HG03064 (cell line): ENCODE results near the gene OR10G7.

Experiments
- ATAC-seq: cut with Tn5 transposase; IDR thresholded peaks from one replicate; pipeline ENCODE4 v1.9.1; 2021; ENCODE audit warnings: low read depth; ENCODE audit not compliant: unreplicated experiment

Gene OR10G7

GRCh38 chr11:124041254-124041653 lies at the start of gene OR10G7:
TSS of gene OR10G7 (minus strand) at chr11:124041325. CDS start at chr11:124039001, 2,324 bp downstream.
- ATAC-seq: no peak

GRCh38 chr11:124085997-124086846 lies 45.1 kb upstream of the OR10G7 start:
- ATAC-seq: no peak

- ATAC-seq: no peak
These were observed 44.5 kb upstream of the OR10G7 start for GRCh38 chr11:124085583-124085982.

GRCh38 chr11:124082371-124082770 lies 41.2 kb upstream of the OR10G7 start:
- no peak for ATAC-seq

- ATAC-seq: no peak
These were observed 40.4 kb upstream of the OR10G7 start for GRCh38 chr11:124081483-124081882.

- no peak for ATAC-seq
These were observed 39.3 kb upstream of the OR10G7 start for GRCh38 chr11:124080327-124081001.

- ATAC-seq: no peak
These were observed 38.7 kb upstream of the OR10G7 start for GRCh38 chr11:124079631-124080326.

- ATAC-seq: no peak
These were observed 37.5 kb upstream of the OR10G7 start for GRCh38 chr11:124078591-124078990.

- no peak for ATAC-seq
These were observed 36.1 kb upstream of the OR10G7 start for GRCh38 chr11:124077266-124077665.

- no peak for ATAC-seq
These were observed 34.9 kb upstream of the OR10G7 start for GRCh38 chr11:124075841-124076651.

GRCh38 chr11:124075492-124075840 lies 34.3 kb upstream of the OR10G7 start:
- no peak for ATAC-seq

GRCh38 chr11:124074554-124074953 lies 33.4 kb upstream of the OR10G7 start:
- no peak for ATAC-seq

GRCh38 chr11:124072147-124072546 lies 31.0 kb upstream of the OR10G7 start:
- ATAC-seq: no peak

GRCh38 chr11:124071623-124071948 lies 30.5 kb upstream of the OR10G7 start:
- ATAC-seq: no peak

GRCh38 chr11:124070915-124071622 lies 29.9 kb upstream of the OR10G7 start:
- ATAC-seq: peak; percentile 92

GRCh38 chr11:124069429-124070401 lies 28.6 kb upstream of the OR10G7 start:
- ATAC-seq: peak; percentile 52

GRCh38 chr11:124068601-124069110 lies 27.5 kb upstream of the OR10G7 start:
- ATAC-seq: no peak

- ATAC-seq: no peak
These were observed 11.8 kb upstream of the OR10G7 start for GRCh38 chr11:124052966-124053365.

- ATAC-seq: no peak
These were observed 9.6 kb upstream of the OR10G7 start for GRCh38 chr11:124050748-124051147.
